IMR-90 (cell line): ENCODE data around the gene CUX1.

Source experiments
- FOS ChIP-seq: fragments of 150-350 bp; IDR thresholded peaks from 2 replicates; pipeline ENCODE4 v1.6.1; 2016; ENCODE audit warnings: low read depth, low read length
- MAFK ChIP-seq: IDR thresholded peaks from 2 replicates; pipeline ENCODE4 v1.6.1; 2012; ENCODE audit warnings: low read depth, low read length, improper control_type of control experiment
- MAZ ChIP-seq: IDR thresholded peaks from 2 replicates; pipeline ENCODE4 v1.6.1; 2012; ENCODE audit warnings: low read depth, mild to moderate bottlenecking, low read length, improper control_type of control experiment, moderate library complexity, borderline replicate concordance
- POLR2A ChIP-seq: IDR thresholded peaks from 2 replicates; pipeline ENCODE4 v1.6.1; 2012; ENCODE audit warnings: mild to moderate bottlenecking, low read depth, low read length
- RAD21 ChIP-seq: IDR thresholded peaks from 2 replicates; pipeline ENCODE4 v1.6.1; 2012; ENCODE audit warnings: low read length, improper control_type of control experiment
- RCOR1 ChIP-seq: IDR thresholded peaks from 2 replicates; pipeline ENCODE4 v1.6.1; 2012; ENCODE audit warnings: mild to moderate bottlenecking, low read length, improper control_type of control experiment; ENCODE audit not compliant: insufficient replicate concordance
- TF ChIP-seq, protein P1 (sequence below): conservative IDR thresholded peaks from 2 replicates; pipeline ENCODE4 v1.5.1; 2012; ENCODE audit warnings: mild to moderate bottlenecking, low read depth, low read length, improper control_type of control experiment
- TF ChIP-seq, protein P2 (sequence below): fragments of 150-350 bp; IDR thresholded peaks from 2 replicates; pipeline ENCODE4 v1.6.1; 2017; ENCODE audit warnings: mild to moderate bottlenecking, antibody characterized with exemption, low read length, low read depth

DNA sequence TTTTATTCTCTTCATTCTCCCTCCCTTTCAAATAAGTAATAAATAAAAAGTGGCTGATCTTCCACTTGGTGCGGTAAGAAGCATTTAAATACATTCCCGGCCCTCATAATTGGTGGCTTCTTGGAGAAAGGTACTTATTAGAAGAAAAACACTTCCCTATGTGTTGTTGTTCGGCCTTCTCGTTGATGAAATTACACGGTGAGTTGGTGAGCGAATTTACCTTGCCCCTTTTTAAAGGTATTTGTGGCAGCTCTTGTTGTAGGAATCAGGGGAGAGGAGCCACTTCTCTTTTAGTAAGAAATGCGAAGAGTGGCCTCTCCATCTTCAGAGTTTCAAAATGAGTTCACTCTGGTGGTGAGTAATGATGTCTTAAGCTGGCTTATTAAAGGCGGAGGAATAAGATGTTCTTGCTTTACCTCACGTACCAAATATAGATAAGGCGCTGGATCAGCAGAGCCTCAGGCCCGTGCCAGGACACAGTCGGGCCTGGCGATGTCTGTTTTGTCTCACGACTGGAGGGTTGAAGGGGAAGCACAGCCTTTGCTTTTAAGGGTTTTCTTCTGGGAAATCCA lies 135.9 kb downstream of the CUX1 start:
- TF ChIP-seq, protein P1, sequence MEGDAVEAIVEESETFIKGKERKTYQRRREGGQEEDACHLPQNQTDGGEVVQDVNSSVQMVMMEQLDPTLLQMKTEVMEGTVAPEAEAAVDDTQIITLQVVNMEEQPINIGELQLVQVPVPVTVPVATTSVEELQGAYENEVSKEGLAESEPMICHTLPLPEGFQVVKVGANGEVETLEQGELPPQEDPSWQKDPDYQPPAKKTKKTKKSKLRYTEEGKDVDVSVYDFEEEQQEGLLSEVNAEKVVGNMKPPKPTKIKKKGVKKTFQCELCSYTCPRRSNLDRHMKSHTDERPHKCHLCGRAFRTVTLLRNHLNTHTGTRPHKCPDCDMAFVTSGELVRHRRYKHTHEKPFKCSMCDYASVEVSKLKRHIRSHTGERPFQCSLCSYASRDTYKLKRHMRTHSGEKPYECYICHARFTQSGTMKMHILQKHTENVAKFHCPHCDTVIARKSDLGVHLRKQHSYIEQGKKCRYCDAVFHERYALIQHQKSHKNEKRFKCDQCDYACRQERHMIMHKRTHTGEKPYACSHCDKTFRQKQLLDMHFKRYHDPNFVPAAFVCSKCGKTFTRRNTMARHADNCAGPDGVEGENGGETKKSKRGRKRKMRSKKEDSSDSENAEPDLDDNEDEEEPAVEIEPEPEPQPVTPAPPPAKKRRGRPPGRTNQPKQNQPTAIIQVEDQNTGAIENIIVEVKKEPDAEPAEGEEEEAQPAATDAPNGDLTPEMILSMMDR = no peak
- TF ChIP-seq, protein P2, sequence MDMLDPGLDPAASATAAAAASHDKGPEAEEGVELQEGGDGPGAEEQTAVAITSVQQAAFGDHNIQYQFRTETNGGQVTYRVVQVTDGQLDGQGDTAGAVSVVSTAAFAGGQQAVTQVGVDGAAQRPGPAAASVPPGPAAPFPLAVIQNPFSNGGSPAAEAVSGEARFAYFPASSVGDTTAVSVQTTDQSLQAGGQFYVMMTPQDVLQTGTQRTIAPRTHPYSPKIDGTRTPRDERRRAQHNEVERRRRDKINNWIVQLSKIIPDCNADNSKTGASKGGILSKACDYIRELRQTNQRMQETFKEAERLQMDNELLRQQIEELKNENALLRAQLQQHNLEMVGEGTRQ = no peak
- TF ChIP-seq MAZ = no peak
- peak; percentile 40 for TF ChIP-seq RAD21
- TF ChIP-seq POLR2A = no peak; the same call in 1 of the 2 replicates
- 0 out of 2 replicates have a peak, but pooled peaks have one; percentile 46 for TF ChIP-seq MAFK
- no peak for TF ChIP-seq RCOR1
- TF ChIP-seq FOS = no peak
